ENCODE measurements around the gene FUT1. TPM values are rescaled to one million over a fixed set of nuclear protein-coding genes. Genes with fewer than 3 reads are reported as not detected.

Gene FUT1
- total RNA-seq, 1 experiment from 2014 or later, result 14.7 TPM

GRCh38 chr19:48780631-48781391 is 28.4 kb upstream of the FUT1 start:
- Mint-ChIP-seq H3K9me3 (ENCODE audit: unreplicated experiment) (no peaks in the 10 kb centered on the region), H3K36me3 (ENCODE audit: insufficient read depth, unreplicated experiment) (no peaks in the 10 kb centered on the region), H3K4me1 (ENCODE audit: insufficient read depth, unreplicated experiment) (peaks cover 8% of the 10 kb centered on the region), H3K27me3 (ENCODE audit: insufficient read depth, unreplicated experiment) (no peaks in the 10 kb centered on the region), H3K27ac (ENCODE audit: low read depth, unreplicated experiment) (peak overlapping the region; percentile 11), H3K4me3 (ENCODE audit: unreplicated experiment) (no peak overlapping the region)
- DNase-seq (ENCODE audit: unreplicated experiment), result peak; percentile 46
- no TSS peak for BruUV-seq (replicated peaks)
- ChIA-PET CTCF (interaction anchor here (0.5 to 1.4 kb wide), 4 partner anchors 46 to 1082 kb away, joined by 3 to 4 read pairs (median 3); partner anchors contain the start of gene HSD17B14), POLR2A (interaction anchor here (0.8 to 1.0 kb wide), 2 partner anchors 41 to 67 kb away, joined by 3 read pairs; no protein-coding TSS in a partner anchor)
- intact Hi-C loops (cut with micrococcal nuclease), result loop anchor here (10.0 kb wide), 1 partner anchor 424 kb away; no protein-coding TSS in a partner anchor
- no peak for TF ChIP-seq CTCF (IDR thresholded peaks at IDR 0.05; ENCODE audit: unreplicated experiment)

GRCh38 chr19:48779636-48780035 is 27.2 kb upstream of the FUT1 start:
- BruUV-seq (replicated peaks), result no TSS peak
- Mint-ChIP-seq H3K4me3 (ENCODE audit: unreplicated experiment) (no peak overlapping the region), H3K4me1 (ENCODE audit: insufficient read depth, unreplicated experiment) (peaks cover 8% of the 10 kb centered on the region), H3K36me3 (ENCODE audit: insufficient read depth, unreplicated experiment) (no peaks in the 10 kb centered on the region), H3K27ac (ENCODE audit: low read depth, unreplicated experiment) (no peak overlapping the region), H3K27me3 (ENCODE audit: insufficient read depth, unreplicated experiment) (no peaks in the 10 kb centered on the region), H3K9me3 (ENCODE audit: unreplicated experiment) (no peaks in the 10 kb centered on the region)
- intact Hi-C loops (cut with micrococcal nuclease), result loop anchor here (10.0 kb wide), 1 partner anchor 425 kb away; no protein-coding TSS in a partner anchor
- POLR2A ChIA-PET, result interaction anchor here (1.7 kb wide), 1 partner anchor 63 kb away, joined by 5 read pairs; no protein-coding TSS in a partner anchor
- DNase-seq (ENCODE audit: unreplicated experiment), result no peak
- CTCF ChIA-PET, result interaction anchor here (0.6 to 2.0 kb wide), 5 partner anchors 8 to 894 kb away, joined by 3 to 12 read pairs (median 3); no protein-coding TSS in a partner anchor
- no peak for TF ChIP-seq CTCF (IDR thresholded peaks at IDR 0.05; ENCODE audit: unreplicated experiment)

- ChIA-PET CTCF (interaction anchor here (2.0 kb wide), 1 partner anchor 10 kb away, joined by 12 read pairs; no protein-coding TSS in a partner anchor), POLR2A (no interaction called here)
- Mint-ChIP-seq H3K4me1 (ENCODE audit: insufficient read depth, unreplicated experiment) (peaks cover 8% of the 10 kb centered on the region), H3K4me3 (ENCODE audit: unreplicated experiment) (no peak overlapping the region), H3K9me3 (ENCODE audit: unreplicated experiment) (no peaks in the 10 kb centered on the region), H3K27ac (ENCODE audit: low read depth, unreplicated experiment) (no peak overlapping the region), H3K36me3 (ENCODE audit: insufficient read depth, unreplicated experiment) (peaks cover 5% of the 10 kb centered on the region), H3K27me3 (ENCODE audit: insufficient read depth, unreplicated experiment) (no peaks in the 10 kb centered on the region)
- intact Hi-C loops (cut with micrococcal nuclease), result no loop called here
- no peak for DNase-seq (ENCODE audit: unreplicated experiment)
- TF ChIP-seq CTCF (IDR thresholded peaks at IDR 0.05; ENCODE audit: unreplicated experiment), result no peak
- no TSS peak for BruUV-seq (replicated peaks)
These were observed 25.3 kb upstream of the FUT1 start for GRCh38 chr19:48777720-48778119.

GRCh38 chr19:48777139-48777538 is 24.7 kb upstream of the FUT1 start:
- BruUV-seq (replicated peaks), result no TSS peak

More at GRCh38 chr19:48777139-48777538, 24.7 kb upstream of the FUT1 start:
- Mint-ChIP-seq H3K4me3 (ENCODE audit: unreplicated experiment) (no peak overlapping the region), H3K4me1 (ENCODE audit: insufficient read depth, unreplicated experiment) (peaks cover 8% of the 10 kb centered on the region), H3K36me3 (ENCODE audit: insufficient read depth, unreplicated experiment) (peaks cover 5% of the 10 kb centered on the region), H3K27me3 (ENCODE audit: insufficient read depth, unreplicated experiment) (no peaks in the 10 kb centered on the region), H3K9me3 (ENCODE audit: unreplicated experiment) (no peaks in the 10 kb centered on the region), H3K27ac (ENCODE audit: low read depth, unreplicated experiment) (no peak overlapping the region)
- intact Hi-C loops (cut with micrococcal nuclease), result no loop called here
- no peak for DNase-seq (ENCODE audit: unreplicated experiment)
- TF ChIP-seq CTCF (IDR thresholded peaks at IDR 0.05; ENCODE audit: unreplicated experiment), result no peak
- POLR2A ChIA-PET, result no interaction called here
- CTCF ChIA-PET, result interaction anchor here (0.6 kb wide), 1 partner anchor 184 kb away, joined by 4 read pairs; no protein-coding TSS in a partner anchor

Data from MCF 10A (cell line).